Measurements from ENCODE around the gene C1orf141.
A peak's percentile ranks its signal among the peaks of the same experiment; 100 is the strongest.

C1orf141 gene

GRCh38 chr1:67134695-67135094, at the start of gene C1orf141:
Gene C1orf141, minus strand, starts transcription at chr1:67134970. Its CDS starts 7,730 bp downstream, at chr1:67127240.
- peak within 1 kb of the TSS; percentile 11; the same call in 1 of the 2 replicates for H3K4me3 ChIP-seq (ENCODE audit: low read length)
- no peak for TF ChIP-seq ZNF274 (IDR thresholded peaks at IDR 0.05; ENCODE audit: low read depth, low read length)

- TF ChIP-seq ZNF274 (IDR thresholded peaks at IDR 0.05; ENCODE audit: low read depth, low read length), result no peak
- no peak overlapping the region for H3K4me3 ChIP-seq (ENCODE audit: low read length)
Measured at GRCh38 chr1:67175530-67176087, 40.8 kb upstream of the C1orf141 start.

- TF ChIP-seq ZNF274 (IDR thresholded peaks at IDR 0.05; ENCODE audit: low read depth, low read length), result no peak
- no peak overlapping the region for H3K4me3 ChIP-seq (ENCODE audit: low read length)
Measured at GRCh38 chr1:67174716-67175284, 40.0 kb upstream of the C1orf141 start.

GRCh38 chr1:67173988-67174387, 39.2 kb upstream of the C1orf141 start:
- TF ChIP-seq ZNF274 (IDR thresholded peaks at IDR 0.05; ENCODE audit: low read depth, low read length), result no peak

GRCh38 chr1:67171978-67172377, 37.2 kb upstream of the C1orf141 start:
- no peak for TF ChIP-seq ZNF274 (IDR thresholded peaks at IDR 0.05; ENCODE audit: low read depth, low read length)
- H3K4me3 ChIP-seq (ENCODE audit: low read length), result no peak overlapping the region

More at GRCh38 chr1:67173988-67174387, 39.2 kb upstream of the C1orf141 start:
- H3K4me3 ChIP-seq (ENCODE audit: low read length), result no peak overlapping the region

GRCh38 chr1:67171574-67171955, 36.8 kb upstream of the C1orf141 start:
- no peak for TF ChIP-seq ZNF274 (IDR thresholded peaks at IDR 0.05; ENCODE audit: low read depth, low read length)
- peak overlapping the region; percentile 26; the same call in 1 of the 2 replicates for H3K4me3 ChIP-seq (ENCODE audit: low read length)

- H3K4me3 ChIP-seq (ENCODE audit: low read length), result peak overlapping the region; percentile 48; the same call in 1 of the 2 replicates
- TF ChIP-seq ZNF274 (IDR thresholded peaks at IDR 0.05; ENCODE audit: low read depth, low read length), result no peak
Measured at GRCh38 chr1:67170751-67171573, 36.2 kb upstream of the C1orf141 start.

GRCh38 chr1:67169932-67170331, 35.2 kb upstream of the C1orf141 start:
- no peak overlapping the region for H3K4me3 ChIP-seq (ENCODE audit: low read length)
- no peak for TF ChIP-seq ZNF274 (IDR thresholded peaks at IDR 0.05; ENCODE audit: low read depth, low read length)

- H3K4me3 ChIP-seq (ENCODE audit: low read length), result no peak overlapping the region
- TF ChIP-seq ZNF274 (IDR thresholded peaks at IDR 0.05; ENCODE audit: low read depth, low read length), result no peak
Measured at GRCh38 chr1:67169496-67169895, 34.7 kb upstream of the C1orf141 start.

- H3K4me3 ChIP-seq (ENCODE audit: low read length), result no peak within 1 kb of the TSS
- no peak for TF ChIP-seq ZNF274 (IDR thresholded peaks at IDR 0.05; ENCODE audit: low read depth, low read length)
Measured at GRCh38 chr1:67166196-67166595, 31.4 kb upstream of the C1orf141 start, which contains the start of gene IL23R. Gene IL23R, plus strand, starts transcription at chr1:67166454. Its CDS starts 1,667 bp downstream, at chr1:67168121.

GRCh38 chr1:67165468-67166041, 30.8 kb upstream of the C1orf141 start:
- no peak for TF ChIP-seq ZNF274 (IDR thresholded peaks at IDR 0.05; ENCODE audit: low read depth, low read length)
- H3K4me3 ChIP-seq (ENCODE audit: low read length), result no peak overlapping the region

- no peak for TF ChIP-seq ZNF274 (IDR thresholded peaks at IDR 0.05; ENCODE audit: low read depth, low read length)
- no peak overlapping the region for H3K4me3 ChIP-seq (ENCODE audit: low read length)
Measured at GRCh38 chr1:67162954-67163353, 28.2 kb upstream of the C1orf141 start.

GRCh38 chr1:67159233-67159632, 24.5 kb upstream of the C1orf141 start:
- no peak for TF ChIP-seq ZNF274 (IDR thresholded peaks at IDR 0.05; ENCODE audit: low read depth, low read length)
- H3K4me3 ChIP-seq (ENCODE audit: low read length), result no peak overlapping the region

- TF ChIP-seq ZNF274 (IDR thresholded peaks at IDR 0.05; ENCODE audit: low read depth, low read length), result no peak
- H3K4me3 ChIP-seq (ENCODE audit: low read length), result no peak overlapping the region
Measured at GRCh38 chr1:67158401-67158800, 23.6 kb upstream of the C1orf141 start.

Measured in GM08714 (cell line).